MM.1S (cell line): ENCODE results near the gene MYH6.

Experiments used
- DNase-seq: peaks from one replicate; pipeline ENCODE4 v3.0.0-alpha.2; 2015
- H2AFZ ChIP-seq: fragments of 300-600 bp; sonication (generic); 2 replicates; pipeline ENCODE4 v1.6.0; 2016; ENCODE audit warnings: antibody characterized with exemption, low read length
- H3F3A ChIP-seq: fragments of 300-600 bp; sonication (generic); 2 replicates; pipeline ENCODE4 v1.6.1; 2016; ENCODE audit warnings: mild to moderate bottlenecking, antibody characterized with exemption, low read length, moderate library complexity, mixed read lengths; ENCODE audit not compliant: insufficient read depth
- H3K27ac ChIP-seq: fragments of 300-600 bp; sonication (generic); 2 replicates; pipeline ENCODE4 v1.5.1; 2016; ENCODE audit warnings: mild to moderate bottlenecking, low read length
- H3K27me3 ChIP-seq: fragments of 300-600 bp; sonication (generic); replicated peaks from 2 replicates; pipeline ENCODE4 v1.6.0; 2016; ENCODE audit warnings: low read length; ENCODE audit not compliant: insufficient read depth
- H3K36me3 ChIP-seq: fragments of 300-600 bp; sonication (generic); replicated peaks from 2 replicates; pipeline ENCODE4 v1.6.1; 2016; ENCODE audit warnings: mild to moderate bottlenecking, low read length, mixed read lengths; ENCODE audit not compliant: insufficient read depth
- H3K4me1 ChIP-seq: fragments of 300-600 bp; sonication (generic); 2 replicates; pipeline ENCODE4 v1.6.1; 2016; ENCODE audit warnings: low read length, mixed read lengths
- H3K4me2 ChIP-seq: fragments of 300-600 bp; sonication (generic); 2 replicates; pipeline ENCODE4 v1.6.0; 2016; ENCODE audit warnings: low read depth, low read length
- H3K4me3 ChIP-seq: fragments of 300-600 bp; sonication (generic); 2 replicates; pipeline ENCODE4 v1.5.1; 2016; ENCODE audit warnings: low read length, mixed read lengths
- H3K79me2 ChIP-seq: fragments of 300-600 bp; sonication (generic); 2 replicates; pipeline ENCODE4 v1.6.1; 2016; ENCODE audit warnings: mixed run types, low read length, mixed read lengths
- H3K9ac ChIP-seq: fragments of 300-600 bp; sonication (generic); 2 replicates; pipeline ENCODE4 v1.6.1; 2016; ENCODE audit warnings: low read length, mixed read lengths
- H3K9me2 ChIP-seq: fragments of 300-600 bp; sonication (generic); replicated peaks from 2 replicates; pipeline ENCODE4 v1.6.1; 2016; ENCODE audit warnings: mild to moderate bottlenecking, low read length, mixed read lengths; ENCODE audit not compliant: insufficient read depth
- H3K9me3 ChIP-seq: fragments of 300-600 bp; sonication (generic); replicated peaks from 2 replicates; pipeline ENCODE4 v1.6.1; 2016; ENCODE audit warnings: mild to moderate bottlenecking, low read length, mixed read lengths; ENCODE audit not compliant: insufficient read depth
- H4K20me1 ChIP-seq: fragments of 300-600 bp; sonication (generic); 2 replicates; pipeline ENCODE4 v1.6.1; 2016; ENCODE audit warnings: mild to moderate bottlenecking, low read length, moderate library complexity, mixed read lengths; ENCODE audit not compliant: insufficient read depth
- EZH2 ChIP-seq: fragments of 300-600 bp; sonication (generic); optimal IDR thresholded peaks from 2 replicates; pipeline ENCODE3; 2017; ENCODE audit warnings: low read depth, mild to moderate bottlenecking, antibody characterized with exemption, low read length, mixed read lengths
- EZH2phosphoT487 ChIP-seq: fragments of 300-600 bp; sonication (generic); IDR thresholded peaks from 2 replicates; pipeline ENCODE4 v1.6.1; 2018; ENCODE audit warnings: antibody characterized with exemption, low read length
- TF ChIP-seq, protein P1 (sequence below): fragments of 300-600 bp; sonication (generic); IDR thresholded peaks from 2 replicates; pipeline ENCODE4 v1.5.1; 2016; ENCODE audit warnings: antibody characterized with exemption, low read length, mixed read lengths

Gene MYH6

GRCh38 chr14:23361320-23361719 lies 46.8 kb downstream of the MYH6 start:
- H3K27ac ChIP-seq: no peak overlapping the region
- H3K27me3 ChIP-seq: peaks cover 7% of the 10 kb centered on the region

DNA sequence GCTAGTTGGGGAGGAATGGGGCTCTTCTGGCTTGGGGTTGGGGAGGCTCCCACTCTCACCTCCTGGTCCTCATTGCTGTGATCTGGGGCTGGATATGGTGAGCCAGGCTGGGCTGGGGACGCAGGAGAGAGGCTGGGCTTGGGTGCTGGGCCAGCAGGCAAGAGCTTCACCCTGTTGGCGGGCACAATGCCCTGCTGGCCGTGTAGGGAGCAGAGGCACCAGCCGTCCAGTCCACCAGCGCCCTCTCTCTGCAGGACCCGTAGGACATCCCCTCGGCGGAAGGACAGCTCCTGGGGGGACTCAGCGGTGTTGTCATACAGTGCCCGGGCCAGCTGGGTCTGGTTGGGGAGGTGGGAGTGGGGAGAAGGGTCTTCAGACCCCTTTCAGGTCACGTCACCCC lies 47.6 kb downstream of the MYH6 start:
- Histone ChIP-seq H2AFZ (no peak overlapping the region), H3K36me3 (no peaks in the 10 kb centered on the region), H4K20me1 (no peaks in the 10 kb centered on the region), H3K4me3 (no peak overlapping the region), H3K9me2 (no peaks in the 10 kb centered on the region), H3K27ac (no peak overlapping the region), H3K4me1 (no peaks in the 10 kb centered on the region), H3K27me3 (peaks cover 7% of the 10 kb centered on the region), H3F3A (no peaks in the 10 kb centered on the region), H3K9ac (no peak overlapping the region), H3K9me3 (no peaks in the 10 kb centered on the region), H3K4me2 (no peak overlapping the region), H3K79me2 (no peaks in the 10 kb centered on the region)
- TF ChIP-seq, protein P1, sequence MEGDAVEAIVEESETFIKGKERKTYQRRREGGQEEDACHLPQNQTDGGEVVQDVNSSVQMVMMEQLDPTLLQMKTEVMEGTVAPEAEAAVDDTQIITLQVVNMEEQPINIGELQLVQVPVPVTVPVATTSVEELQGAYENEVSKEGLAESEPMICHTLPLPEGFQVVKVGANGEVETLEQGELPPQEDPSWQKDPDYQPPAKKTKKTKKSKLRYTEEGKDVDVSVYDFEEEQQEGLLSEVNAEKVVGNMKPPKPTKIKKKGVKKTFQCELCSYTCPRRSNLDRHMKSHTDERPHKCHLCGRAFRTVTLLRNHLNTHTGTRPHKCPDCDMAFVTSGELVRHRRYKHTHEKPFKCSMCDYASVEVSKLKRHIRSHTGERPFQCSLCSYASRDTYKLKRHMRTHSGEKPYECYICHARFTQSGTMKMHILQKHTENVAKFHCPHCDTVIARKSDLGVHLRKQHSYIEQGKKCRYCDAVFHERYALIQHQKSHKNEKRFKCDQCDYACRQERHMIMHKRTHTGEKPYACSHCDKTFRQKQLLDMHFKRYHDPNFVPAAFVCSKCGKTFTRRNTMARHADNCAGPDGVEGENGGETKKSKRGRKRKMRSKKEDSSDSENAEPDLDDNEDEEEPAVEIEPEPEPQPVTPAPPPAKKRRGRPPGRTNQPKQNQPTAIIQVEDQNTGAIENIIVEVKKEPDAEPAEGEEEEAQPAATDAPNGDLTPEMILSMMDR: no peak
- no peak for TF ChIP-seq EZH2phosphoT487
- TF ChIP-seq EZH2: no peak
- no peak for DNase-seq

More at GRCh38 chr14:23361320-23361719, 46.8 kb downstream of the MYH6 start:
- Histone ChIP-seq H3K4me2 (no peak overlapping the region), H3K9me3 (no peaks in the 10 kb centered on the region), H3K9ac (no peak overlapping the region), H3K79me2 (no peaks in the 10 kb centered on the region), H3K36me3 (no peaks in the 10 kb centered on the region), H4K20me1 (no peaks in the 10 kb centered on the region), H3F3A (no peaks in the 10 kb centered on the region), H3K9me2 (no peaks in the 10 kb centered on the region), H3K4me3 (no peak overlapping the region), H2AFZ (no peak overlapping the region), H3K4me1 (no peaks in the 10 kb centered on the region)
- TF ChIP-seq, protein P1: no peak
- no peak for TF ChIP-seq EZH2phosphoT487
- no peak for TF ChIP-seq EZH2
- no peak for DNase-seq

GRCh38 chr14:23359722-23360447 lies 48.2 kb downstream of the MYH6 start:
- Histone ChIP-seq H4K20me1 (no peaks in the 10 kb centered on the region), H3K9me3 (no peaks in the 10 kb centered on the region), H2AFZ (no peak overlapping the region), H3K9ac (no peak overlapping the region), H3K36me3 (no peaks in the 10 kb centered on the region), H3K4me3 (no peak overlapping the region), H3K79me2 (no peaks in the 10 kb centered on the region), H3K4me1 (no peaks in the 10 kb centered on the region), H3F3A (no peaks in the 10 kb centered on the region), H3K9me2 (no peaks in the 10 kb centered on the region), H3K27me3 (peaks cover 7% of the 10 kb centered on the region), H3K27ac (no peak overlapping the region), H3K4me2 (no peak overlapping the region)
- no peak for DNase-seq
- TF ChIP-seq EZH2 (no peak), EZH2phosphoT487 (no peak)
- TF ChIP-seq, protein P1: no peak
